Umbilical cord (tissue), 2 donors: ENCODE data around the gene GNAT1. TPM values are rescaled to one million over a fixed set of nuclear protein-coding genes. Genes with fewer than 3 reads are reported as not detected.
"Not testable (repeated sequence)": the region's sequence is repeated elsewhere in the genome, so short reads cannot be mapped to it uniquely, and the experiment has no call there.

Experiments used
- DNase-seq: peaks from one replicate; pipeline ENCODE4 v3.0.0-alpha.2; 2015; ENCODE audit warnings: low spot score
- total RNA-seq: library from RNA; depleted of rRNA; stranded (reverse); fragments of >200 nt; gene quantifications from one replicate; pipeline ENCODE4 v1.2.3, GENCODE V29; 2014; ENCODE audit warnings: low replicate concordance; ENCODE audit not compliant: insufficient read depth

The GNAT1 gene
- total RNA-seq, 1 donor from 2014 or later, result not detected

DNA sequence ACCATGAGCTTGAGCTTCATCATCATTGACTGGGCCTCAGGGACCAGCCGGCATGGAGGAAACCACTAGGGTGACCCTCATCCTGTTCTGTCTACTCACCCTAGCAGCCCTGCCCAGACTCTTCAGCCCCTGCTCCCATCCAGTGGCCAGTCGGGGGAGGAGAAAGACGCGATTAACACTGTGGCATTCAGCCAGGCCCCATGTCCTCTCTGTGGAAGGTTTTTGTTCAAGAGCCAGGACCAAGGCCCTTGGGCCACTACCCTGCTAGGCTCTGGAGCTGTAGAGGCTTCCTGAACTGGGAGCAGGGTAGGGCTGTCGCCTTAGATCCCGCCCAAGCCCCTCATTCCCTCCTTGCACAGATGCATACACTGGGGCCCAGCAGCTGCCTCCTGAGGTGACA is 28.7 kb downstream of the GNAT1 start:
- DNase-seq, result no peak

DNA sequence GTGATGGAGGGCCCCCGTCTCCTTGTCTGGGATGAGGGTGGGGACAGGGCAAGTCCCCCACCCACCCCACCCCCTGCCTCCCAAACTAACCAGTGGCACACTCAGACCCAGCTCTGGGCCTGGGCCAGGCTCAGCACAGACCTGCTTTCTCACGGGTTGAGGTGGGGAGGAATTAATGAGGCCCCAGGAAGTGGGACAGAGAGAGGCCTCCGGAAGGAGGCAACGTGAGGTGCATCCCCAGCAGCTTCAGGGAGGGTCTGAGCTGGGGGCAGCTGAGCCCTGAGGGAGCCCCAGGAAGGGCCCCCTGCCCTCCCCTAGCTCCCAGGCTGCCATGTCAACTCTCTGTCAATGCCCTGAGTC is 29.6 kb downstream of the GNAT1 start:
- DNase-seq, result no peak

DNA sequence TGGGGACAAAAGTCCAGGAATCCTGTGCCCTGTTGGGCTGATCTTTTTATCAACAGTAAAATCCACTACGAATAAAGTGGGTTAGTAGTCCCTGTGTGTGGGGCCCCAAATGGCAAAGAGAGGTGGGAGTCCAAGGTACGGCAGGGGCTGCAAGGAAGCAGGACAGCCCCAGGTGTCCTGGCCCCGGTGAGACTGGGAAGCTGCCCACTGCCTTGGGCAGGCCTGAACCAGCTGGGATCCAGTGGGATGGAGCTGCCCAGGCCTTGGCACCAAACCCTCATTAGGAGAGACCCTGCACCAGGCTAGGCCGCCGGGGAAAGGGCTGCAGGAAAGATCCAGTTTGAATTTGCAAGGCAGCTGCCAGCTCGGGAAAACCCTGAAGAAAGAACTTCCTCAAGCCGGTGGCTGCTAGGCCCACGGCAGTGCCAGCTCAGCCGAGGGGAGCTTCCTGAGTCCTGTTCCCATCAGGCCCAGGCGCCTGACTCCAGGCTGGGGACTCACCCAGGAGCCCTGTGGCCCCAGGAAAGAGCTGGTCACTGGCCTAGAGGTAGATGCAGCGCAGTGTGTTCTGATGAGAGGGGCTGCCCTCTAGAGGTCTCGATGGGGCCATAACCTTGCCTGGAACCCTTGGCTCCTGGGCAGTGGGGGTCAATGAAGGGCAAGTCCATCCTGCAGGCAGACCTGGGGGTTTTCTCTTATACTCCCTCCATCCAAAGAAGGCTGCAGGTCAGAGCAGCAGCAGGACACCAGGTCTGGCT is 30.2 kb downstream of the GNAT1 start:
- DNase-seq, result no peak

DNA sequence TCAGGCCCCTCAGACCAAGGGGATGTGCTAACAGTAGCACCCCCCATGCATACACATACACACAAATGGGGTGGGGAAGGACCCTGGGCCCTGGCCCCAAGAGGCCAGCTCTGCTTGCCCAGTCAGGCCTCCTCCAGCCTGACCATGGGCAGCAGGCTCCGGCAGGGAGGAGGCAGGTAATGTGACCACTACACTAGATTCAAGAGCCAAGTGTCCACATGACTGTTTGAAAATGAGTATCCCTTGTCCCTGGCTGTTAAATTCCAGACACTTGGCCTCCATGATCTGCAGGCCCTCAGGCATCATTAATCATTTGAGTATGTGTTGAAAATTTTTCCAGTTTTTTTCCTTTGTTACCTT is 30.7 kb downstream of the GNAT1 start:
- DNase-seq, result no peak

DNA sequence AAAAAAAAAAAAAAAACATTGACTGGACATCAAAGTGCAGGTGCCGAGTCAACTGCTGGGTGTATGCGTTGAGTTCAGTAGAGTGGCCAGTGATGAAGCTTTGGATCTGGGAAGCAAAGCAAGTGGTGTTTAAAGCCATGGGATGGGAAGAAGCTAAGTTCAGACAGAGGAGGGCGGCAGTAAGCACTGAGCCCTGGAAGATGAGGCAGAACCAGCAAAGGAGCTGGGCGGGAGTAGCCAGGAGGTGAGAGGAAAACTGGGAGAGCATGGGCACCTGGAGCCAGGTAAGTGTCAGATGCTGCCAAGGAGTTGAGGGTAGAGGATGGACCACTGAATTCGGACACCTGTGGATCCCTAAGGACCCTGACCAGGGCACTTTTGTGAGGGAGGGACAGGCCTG is 33.2 kb downstream of the GNAT1 start:
- no peak for DNase-seq

DNA sequence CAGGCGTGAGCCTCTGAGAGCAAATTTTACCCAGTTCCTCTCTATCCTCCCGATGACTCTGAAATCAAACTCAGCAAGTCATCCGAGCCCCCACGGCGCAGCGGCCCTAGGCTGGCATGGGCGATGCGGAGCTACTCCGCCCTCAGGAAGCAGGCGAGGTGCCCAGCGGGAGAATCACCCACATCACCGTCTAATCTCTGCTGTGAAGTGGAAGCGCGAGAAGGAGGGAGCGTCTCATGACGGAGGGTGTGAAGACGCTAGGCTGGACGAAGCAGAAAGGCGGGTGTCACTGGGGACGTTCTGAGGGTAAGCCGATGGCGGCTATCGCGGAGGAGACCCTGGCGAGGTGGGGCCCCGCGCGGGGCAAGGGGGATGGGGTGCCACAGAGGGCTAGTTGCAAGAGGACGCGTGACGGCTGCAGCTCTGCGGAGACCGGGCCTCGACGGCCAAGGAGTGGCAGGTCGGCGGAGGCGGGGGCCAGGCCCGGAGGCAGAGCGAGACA is 35.5 kb downstream of the GNAT1 start:
- peak; percentile 57 for DNase-seq

DNA sequence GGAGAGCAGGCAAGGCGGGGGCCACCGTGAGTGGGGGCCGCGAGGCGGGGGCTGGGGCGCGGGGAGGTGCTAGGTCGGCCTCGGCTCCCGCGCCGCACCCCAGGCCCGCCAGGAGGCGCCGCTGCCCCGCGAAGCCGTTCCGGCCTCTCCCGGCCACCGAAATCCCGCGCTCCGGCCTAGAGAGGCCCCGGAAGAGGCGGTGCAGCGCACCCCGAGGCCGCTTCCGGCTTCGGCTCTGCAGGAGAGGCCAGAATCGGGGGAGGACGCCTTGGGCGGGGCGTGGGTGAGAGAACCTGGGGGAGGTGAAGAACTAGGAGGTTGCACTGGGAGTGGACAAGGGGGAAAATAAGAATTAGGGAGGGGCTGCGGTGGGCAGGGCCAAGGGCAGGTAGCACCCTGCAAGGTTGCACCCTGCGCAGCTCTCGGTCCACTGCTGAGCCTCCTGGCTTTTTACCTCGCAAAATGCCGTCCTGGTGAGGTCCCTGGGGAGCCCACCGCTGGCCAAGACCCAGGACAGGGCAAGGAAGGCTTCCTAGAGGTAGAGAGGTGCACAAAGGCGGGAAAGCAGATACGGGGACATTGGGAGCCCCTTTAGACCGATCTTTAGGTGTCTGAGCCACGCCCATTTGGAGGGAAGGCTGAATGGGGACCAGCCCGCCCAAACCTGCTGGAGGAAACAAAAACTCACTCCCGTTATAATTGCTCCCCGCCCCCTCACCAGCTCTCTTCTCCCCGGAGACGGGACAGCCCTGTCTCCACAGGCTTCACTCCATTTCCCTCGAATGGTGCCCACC is 36.2 kb downstream of the GNAT1 start:
- DNase-seq, result peak; percentile 97

DNA sequence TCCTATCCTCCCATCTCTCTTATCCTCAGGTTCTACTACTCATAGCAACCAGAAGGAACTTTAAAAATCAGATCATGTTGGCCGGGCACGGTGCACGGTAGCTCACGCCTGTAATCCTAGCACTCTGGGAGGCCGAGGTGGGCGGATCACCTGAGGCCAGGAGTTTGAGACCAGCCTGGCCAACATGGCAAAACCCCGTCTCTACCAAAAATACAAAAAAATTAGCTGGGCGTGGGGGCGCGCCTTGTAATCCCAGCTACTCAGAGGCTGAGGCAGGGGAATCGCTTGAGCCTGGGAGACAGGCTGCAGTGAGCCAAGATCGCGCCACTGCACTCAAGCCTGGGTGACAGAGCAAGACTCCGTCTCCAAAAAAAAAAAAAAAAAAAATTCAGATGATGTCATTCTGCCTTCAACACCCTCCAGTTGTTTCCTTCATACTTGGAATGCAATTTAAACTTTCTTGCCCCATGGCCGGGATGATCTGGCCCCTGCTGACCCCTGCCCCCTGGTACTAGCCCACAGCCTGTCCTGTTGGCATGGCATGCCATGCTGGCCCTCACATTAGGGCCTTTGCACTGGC is 36.9 kb downstream of the GNAT1 start:
- not testable (repeated sequence) for DNase-seq

DNA sequence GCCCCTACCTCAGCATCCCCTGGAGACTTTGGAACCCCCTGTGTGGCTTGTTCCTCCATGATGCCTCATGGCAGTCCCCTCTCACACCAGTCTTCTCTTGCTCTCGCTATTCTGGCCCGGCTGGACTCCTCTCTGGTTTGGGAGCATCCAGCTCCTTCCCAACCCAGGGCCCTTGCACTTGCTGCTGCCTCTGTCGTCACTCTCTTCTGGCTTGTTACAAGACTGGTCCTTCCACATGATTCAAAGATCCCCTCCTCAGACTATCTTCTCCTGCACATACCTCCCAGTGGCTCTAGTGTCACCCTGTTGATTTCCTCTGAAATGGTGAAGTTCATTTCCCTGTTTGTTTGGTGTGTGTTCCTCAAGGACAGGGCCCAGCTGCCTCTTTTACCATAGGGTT is 38.1 kb downstream of the GNAT1 start:
- DNase-seq, result no peak

DNA sequence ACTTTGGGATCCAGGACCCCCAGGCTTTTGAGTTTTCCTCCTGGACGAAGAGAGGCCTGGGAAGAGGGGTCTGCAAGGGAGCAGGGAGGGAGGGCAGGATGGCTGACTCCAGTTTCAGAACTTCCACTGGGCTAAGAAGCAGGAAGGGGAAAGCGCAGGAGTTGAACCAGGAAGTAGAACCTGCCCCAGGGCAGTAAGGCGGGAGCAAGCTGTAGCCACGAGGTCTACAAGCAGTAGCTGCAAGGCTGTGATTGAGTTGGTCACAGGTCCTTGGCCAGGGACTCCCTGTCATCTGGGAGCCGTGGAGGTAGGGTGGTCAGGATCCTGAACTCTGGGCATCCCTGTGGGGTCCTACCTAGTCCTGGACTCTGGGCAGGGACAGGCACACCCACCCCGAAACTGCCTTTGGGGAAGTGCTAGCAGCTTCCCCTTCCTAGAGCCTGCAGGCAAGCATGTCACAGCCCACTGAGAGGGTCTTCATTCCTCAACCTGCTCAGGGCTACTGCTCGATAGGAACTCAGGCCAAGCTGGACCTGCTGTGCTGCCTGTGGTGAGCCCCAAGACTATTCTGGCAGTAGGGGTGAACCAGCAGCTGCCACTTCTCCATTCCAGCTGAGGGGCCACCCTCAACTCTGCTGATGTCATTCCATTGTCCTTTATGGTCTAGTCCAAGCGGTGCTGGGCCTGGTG is 38.8 kb downstream of the GNAT1 start:
- DNase-seq, result no peak

DNA sequence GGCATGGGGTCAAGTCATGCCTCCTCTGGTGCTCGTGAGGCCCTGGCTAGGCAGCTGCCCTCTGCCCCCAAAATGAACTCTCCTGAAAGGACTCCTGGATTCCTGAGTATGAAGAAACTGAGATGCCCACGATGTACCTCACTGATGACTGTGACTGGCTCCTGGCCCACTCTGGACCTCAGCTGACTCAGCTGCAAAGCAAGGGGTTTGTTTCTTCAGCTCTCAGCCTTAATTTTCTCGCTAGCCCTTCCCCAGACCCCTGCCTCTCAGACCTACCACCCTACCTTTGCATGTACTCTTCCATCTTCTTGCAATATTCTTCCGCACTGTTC is 39.4 kb downstream of the GNAT1 start:
- DNase-seq, result no peak

DNA sequence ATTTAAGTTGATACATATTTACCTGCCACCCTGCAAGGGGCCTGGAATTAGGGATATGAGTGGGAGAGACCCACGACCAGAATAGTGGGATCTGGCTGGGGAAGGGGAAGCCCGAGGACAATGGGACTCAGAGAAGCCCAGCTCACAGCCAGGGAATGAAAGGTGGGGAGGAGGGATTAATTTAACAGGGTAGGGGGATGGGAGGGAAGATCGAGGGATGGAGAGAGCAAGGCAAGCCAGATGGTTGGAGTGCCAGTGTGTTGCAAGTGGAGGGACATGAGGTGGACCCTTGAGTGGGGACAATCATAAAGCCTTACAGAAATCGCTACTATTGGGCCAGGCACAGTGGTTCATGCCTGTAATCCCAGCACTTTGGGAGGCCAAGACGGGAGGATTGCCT is 40.2 kb downstream of the GNAT1 start:
- no peak for DNase-seq

DNA sequence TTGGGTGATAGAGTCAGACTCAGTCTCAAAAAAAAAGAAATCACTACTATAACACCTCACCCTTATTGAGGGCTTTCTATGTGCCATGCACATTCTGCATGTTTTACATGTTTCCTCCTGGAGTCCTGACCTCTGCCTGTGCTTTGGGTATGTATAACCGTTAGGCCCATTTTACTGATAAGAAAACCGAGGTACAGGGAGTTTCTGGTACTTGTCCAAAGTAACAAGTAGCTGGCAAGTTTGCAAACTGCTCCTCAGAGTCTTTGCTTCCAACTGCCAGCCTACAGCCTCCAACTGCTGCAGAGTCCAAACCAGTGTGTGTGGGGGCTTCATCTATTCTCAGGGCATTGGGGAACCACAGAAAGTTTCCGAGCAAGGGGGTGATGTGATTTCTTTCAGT is 40.9 kb downstream of the GNAT1 start:
- no peak for DNase-seq

DNA sequence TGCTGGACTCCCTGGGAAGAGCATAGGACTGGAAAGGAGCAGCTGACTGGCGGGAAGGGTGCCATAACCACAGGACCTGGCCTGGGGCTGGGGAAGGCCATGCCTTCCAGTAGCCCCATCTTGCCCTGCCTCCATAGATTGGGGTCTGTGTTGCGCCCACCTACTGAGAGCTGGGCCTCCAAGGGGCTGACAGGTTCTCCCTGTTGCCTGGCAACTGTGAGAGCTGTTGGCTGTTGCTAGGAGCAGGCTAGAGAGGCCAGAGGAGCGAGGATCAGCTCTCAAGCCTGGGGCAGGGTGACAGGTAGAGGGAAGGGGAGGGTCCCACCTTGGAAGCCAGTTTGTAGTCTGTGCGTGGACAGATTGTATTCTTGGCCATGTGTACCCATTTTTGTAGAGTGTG is 41.8 kb downstream of the GNAT1 start:
- DNase-seq, result no peak

DNA sequence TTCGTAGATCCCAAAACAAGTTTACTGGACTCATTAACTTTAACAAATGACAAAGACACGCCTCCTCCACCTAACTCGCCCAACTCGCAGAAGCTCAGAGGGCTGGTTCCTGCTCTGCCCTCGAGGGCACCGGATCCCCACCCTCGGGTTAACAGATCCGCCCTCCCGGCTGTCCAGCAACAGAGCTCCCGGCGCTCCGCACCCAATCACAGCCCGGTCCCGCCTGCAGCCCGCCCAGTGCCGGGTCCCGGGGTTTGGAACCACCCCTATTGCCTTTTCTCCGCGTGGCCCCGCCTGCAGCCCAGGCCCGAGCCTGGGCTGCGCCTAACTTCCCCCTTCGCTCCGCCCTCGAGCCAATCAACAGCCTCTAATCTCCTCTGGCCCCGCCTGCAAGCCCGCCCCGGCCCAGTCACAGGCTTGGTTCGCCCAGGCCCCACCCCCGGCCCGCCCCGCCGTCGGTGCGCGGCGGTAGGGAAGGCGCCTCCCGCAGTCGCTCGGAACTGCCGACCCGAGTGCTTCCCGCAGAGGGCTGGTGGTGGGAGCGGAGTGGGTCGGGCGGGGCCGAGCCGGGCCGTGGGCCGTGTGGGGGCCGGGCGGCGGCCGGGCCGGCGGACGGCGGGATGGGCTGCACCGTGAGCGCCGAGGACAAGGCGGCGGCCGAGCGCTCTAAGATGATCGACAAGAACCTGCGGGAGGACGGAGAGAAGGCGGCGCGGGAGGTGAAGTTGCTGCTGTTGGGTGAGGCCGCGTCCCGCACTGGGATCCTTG is 44.5 kb downstream of the GNAT1 start, which contains the start of gene GNAI2:
GNAI2 (plus strand) TSS at position 489 of the 768 bp plus-strand sequence; CDS start at position 621, 132 bp downstream.
- peak; percentile 100 for DNase-seq

DNA sequence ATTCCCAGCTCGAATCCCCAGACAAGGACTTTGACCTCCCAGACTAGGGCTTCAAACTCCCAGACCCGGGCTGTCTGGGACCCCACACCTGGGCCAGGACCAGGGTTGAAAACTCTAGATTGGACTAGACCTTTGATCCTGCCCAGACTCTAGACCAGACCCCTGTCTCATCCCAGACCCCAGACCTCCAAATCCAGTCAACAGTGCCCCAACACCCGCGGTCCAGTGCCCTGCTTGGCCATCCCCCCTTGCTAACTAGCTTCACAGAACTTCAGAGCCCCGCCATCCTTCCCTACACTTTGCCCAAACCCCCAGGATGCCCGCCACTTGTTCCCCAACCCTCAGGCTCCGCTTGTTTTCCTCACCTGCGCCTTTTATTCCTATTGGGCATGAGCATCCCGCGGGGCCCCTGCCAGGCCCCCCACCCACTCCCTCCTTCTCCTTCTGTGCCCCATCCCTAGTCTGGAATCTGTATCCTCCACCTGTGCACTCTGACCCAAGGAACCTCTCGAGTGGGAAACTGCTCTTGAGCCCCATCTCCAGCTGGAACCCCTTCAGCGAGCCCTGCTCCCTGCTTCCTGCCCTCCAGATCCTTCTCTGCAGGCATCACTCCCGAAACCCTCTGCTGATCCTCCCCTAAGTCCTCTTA is 45.2 kb downstream of the GNAT1 start:
- DNase-seq, result peak; percentile 20

DNA sequence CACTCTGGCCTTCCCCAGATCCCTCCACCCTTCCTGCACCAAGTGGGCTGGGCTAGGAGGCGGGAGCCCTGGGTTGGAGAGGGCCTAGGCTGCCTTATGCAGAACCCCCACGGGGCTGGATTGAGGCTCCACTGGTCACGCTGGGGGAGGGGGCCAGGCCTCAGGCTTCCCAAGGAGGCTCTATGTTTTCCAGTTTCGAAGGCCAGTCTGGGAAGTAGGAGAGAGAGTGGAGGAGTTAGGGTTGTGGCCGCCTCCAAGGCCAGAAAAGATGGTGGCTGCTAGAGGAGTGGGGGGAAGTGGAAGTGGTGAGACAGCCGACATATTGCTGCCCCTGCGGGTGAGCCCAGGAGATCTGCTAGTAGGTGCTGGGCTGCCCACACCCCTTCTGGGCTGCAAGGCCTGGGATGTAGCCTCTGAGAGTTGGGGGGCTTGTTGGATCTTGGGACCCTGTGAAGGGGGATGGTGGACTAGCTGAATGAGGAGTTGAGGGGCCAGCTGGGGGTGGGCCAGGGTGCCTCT is 45.8 kb downstream of the GNAT1 start:
- DNase-seq, result peak; percentile 87

DNA sequence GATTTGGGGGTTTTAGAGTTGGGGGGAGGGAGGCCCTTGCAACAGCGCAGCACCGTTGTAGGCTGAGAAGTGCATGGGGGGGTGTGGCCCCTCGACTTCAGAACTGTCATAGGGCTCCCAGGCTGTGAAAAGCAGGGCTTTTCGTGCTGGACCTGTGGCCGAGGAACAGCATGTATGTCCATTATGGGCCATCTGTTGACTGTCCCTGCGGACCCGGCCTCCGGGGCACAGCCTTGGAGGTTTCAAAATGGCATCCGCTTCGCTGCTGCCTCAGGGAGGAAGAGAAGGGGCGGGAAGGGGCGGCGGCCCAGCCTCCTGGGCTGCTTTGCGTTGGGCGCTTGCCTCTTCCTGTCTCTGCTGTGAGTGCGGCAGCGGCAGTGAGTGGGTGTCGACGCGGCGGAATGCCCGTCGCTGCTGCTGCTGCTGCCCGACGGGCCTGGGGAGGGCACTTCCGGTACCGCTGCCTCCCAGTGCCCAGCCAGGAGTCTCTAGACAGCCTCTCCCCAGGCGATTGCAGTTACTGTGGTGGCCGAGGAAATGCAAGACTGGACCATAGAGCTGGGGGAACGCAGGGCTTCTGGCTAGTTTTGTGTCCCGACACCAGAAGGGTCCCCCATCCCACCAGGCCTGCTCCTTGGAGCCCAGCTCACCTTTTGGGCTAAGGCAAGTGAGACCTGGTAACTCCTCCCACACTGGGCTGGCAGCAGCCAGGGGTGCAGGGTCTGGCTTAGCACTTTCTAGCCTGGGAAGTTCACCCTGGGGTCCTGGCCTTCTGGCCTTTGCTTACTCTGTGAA is 46.5 kb downstream of the GNAT1 start:
- peak; percentile 92 for DNase-seq

DNA sequence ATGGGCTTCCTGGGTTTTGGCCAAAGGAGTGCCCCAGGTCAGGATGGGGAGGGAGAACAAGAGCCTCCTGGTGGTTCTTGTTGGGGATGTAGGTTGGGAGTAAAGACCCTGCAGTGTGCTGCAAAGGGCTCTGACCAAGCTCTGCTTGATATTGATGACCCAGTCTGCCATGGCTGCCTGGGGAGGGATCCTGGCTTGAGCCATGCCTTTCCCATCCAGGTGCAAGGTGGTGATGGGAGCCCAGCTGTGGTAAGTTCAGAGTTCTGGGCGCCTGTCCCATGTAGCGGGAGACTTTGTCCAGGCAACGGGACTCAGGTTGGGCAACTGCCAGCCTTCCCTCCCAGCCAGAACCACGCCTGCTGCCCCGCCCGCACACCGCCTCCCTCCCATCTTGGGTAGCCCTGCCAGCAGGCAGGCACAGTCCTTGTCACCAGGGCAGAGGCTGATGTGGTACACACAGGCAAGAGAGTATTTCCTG is 47.2 kb downstream of the GNAT1 start:
- no peak for DNase-seq

DNA sequence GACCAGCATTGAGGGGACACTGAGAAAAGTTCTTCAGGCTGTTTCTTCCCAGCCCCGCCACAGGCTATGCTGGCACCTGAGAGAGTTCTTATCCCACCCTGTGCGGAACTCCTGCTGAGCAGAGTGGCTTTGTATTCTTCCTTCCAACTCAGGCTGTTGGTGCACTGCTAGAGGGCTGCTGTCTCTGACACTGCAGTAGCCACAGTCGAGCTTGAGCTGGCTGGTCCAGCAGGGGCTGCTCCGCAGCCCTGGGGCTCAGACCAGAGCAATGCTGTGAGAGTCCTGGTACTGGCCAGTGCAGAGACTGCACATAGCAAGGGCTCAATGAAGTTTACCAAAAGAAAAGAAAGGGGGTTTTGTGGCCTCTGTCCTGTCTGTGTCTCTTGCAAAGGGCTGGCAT is 48.2 kb downstream of the GNAT1 start:
- DNase-seq, result no peak
